ENCODE measurements around the gene LDHAL6B.

GRCh38 chr15:59166166-59166565 is 40.5 kb upstream of the LDHAL6B start:
- TF ChIP-seq CTCF (IDR thresholded peaks at IDR 0.05) (no peak), RFX5 (IDR thresholded peaks at IDR 0.05; ENCODE audit: low read length) (no peak), TEAD4 (IDR thresholded peaks at IDR 0.05; ENCODE audit: borderline replicate concordance, insufficient read depth) (no peak), RCOR1 (IDR thresholded peaks at IDR 0.05; ENCODE audit: low read length) (no peak)
